Liver (tissue), 9 donors: Measurements from ENCODE around the gene ROR1. TPM values are rescaled to one million over a fixed set of nuclear protein-coding genes. Genes with fewer than 3 reads are reported as not detected.

Source experiments
- DNase-seq: peaks from one replicate; pipeline ENCODE4 v3.0.0-alpha.2; 2017; ENCODE audit warnings: low spot score
- H3K27ac ChIP-seq, 2 donors: one replicate each; pipeline ENCODE4 v1.7.0; 2013; ENCODE audit warnings: inconsistent platforms in 2 of 2, low read length in 2 of 2, control low read depth in 1 of 2, low read depth in 1 of 2, mild to moderate bottlenecking in 1 of 2
- H3K27me3 ChIP-seq, 4 donors: one replicate each; pipeline versions ENCODE4 v1.6.1 to v1.7.0; 2013; ENCODE audit warnings: low read length in 3 of 4, inconsistent platforms in 1 of 4, mild to moderate bottlenecking in 1 of 4, moderate library complexity in 1 of 4; ENCODE audit not compliant: control insufficient read depth in 4 of 4, insufficient read depth in 4 of 4
- H3K36me3 ChIP-seq, 4 donors: one replicate each; pipeline versions ENCODE4 v1.6.1 to v1.7.0; 2013; ENCODE audit warnings: low read length in 3 of 4, mild to moderate bottlenecking in 3 of 4, low read depth in 1 of 4, moderate library complexity in 1 of 4; ENCODE audit not compliant: control insufficient read depth in 4 of 4, insufficient read depth in 3 of 4
- H3K4me1 ChIP-seq, 4 donors: one replicate each; pipeline versions ENCODE4 v1.6.1 to v1.7.0; 2013; ENCODE audit warnings: low read length in 3 of 4, mild to moderate bottlenecking in 3 of 4, moderate library complexity in 1 of 4; ENCODE audit not compliant: control insufficient read depth in 4 of 4, insufficient read depth in 4 of 4
- H3K4me3 ChIP-seq, 3 donors: one replicate each; pipeline versions ENCODE4 v1.6.1 to v1.7.0; 2013; ENCODE audit warnings: low read length in 3 of 3, control low read depth in 1 of 3, low read depth in 1 of 3, mild to moderate bottlenecking in 1 of 3
- H3K9ac ChIP-seq, 2 donors: one replicate each; pipeline ENCODE4 v1.7.0; 2013; ENCODE audit warnings: low read length in 2 of 2, mild to moderate bottlenecking in 2 of 2, moderate library complexity in 2 of 2, control low read depth in 1 of 2, low read depth in 1 of 2
- H3K9me3 ChIP-seq, 4 donors: one replicate each; pipeline versions ENCODE4 v1.6.1 to v1.7.0; 2013; ENCODE audit warnings: low read length in 3 of 4; ENCODE audit not compliant: control insufficient read depth in 4 of 4
- EGR1 ChIP-seq, 2 donors: IDR thresholded peaks; 2 replicates each; pipeline ENCODE4 v1.6.1; 2016 to 2018; ENCODE audit warnings: antibody characterized with exemption in 2 of 2, low read depth in 2 of 2
- FOXA1 ChIP-seq: IDR thresholded peaks from 2 replicates; pipeline ENCODE4 v1.6.1; 2016; ENCODE audit warnings: antibody characterized with exemption
- FOXA2 ChIP-seq: IDR thresholded peaks from 2 replicates; pipeline ENCODE4 v1.6.1; 2016; ENCODE audit warnings: antibody characterized with exemption
- GABPA ChIP-seq, 2 donors: IDR thresholded peaks in 1 of 2; conservative IDR thresholded peaks in 1 of 2; 2 replicates each; pipeline ENCODE4 v1.6.1; 2016; ENCODE audit warnings: antibody characterized with exemption in 2 of 2, mild to moderate bottlenecking in 1 of 2, moderate library complexity in 1 of 2
- HNF4A ChIP-seq, 2 donors: conservative IDR thresholded peaks; 2 replicates each; pipeline ENCODE4 v1.6.1; 2016; ENCODE audit warnings: antibody characterized with exemption in 2 of 2, mild to moderate bottlenecking in 2 of 2
- HNF4G ChIP-seq: IDR thresholded peaks from 2 replicates; pipeline ENCODE4 v1.6.1; 2016; ENCODE audit warnings: antibody characterized with exemption
- JUND ChIP-seq, 2 donors: IDR thresholded peaks; 2 replicates each; pipeline ENCODE4 v1.6.1; 2016; ENCODE audit warnings: antibody characterized with exemption in 2 of 2
- NR2F2 ChIP-seq: IDR thresholded peaks from 2 replicates; pipeline ENCODE4 v1.6.1; 2016; ENCODE audit warnings: antibody characterized with exemption
- RAD21 ChIP-seq, 2 donors: IDR thresholded peaks; 2 replicates each; pipeline ENCODE4 v1.6.1; 2016; ENCODE audit warnings: antibody characterized with exemption in 2 of 2, mild to moderate bottlenecking in 2 of 2
- RXRA ChIP-seq, 2 donors: IDR thresholded peaks; 2 replicates each; pipeline ENCODE4 v1.6.1; 2017 to 2018; ENCODE audit warnings: antibody characterized with exemption in 2 of 2, mild to moderate bottlenecking in 1 of 2
- SP1 ChIP-seq: IDR thresholded peaks from 2 replicates; pipeline ENCODE4 v1.6.1; 2018; ENCODE audit warnings: antibody characterized with exemption, mild to moderate bottlenecking
- TAF1 ChIP-seq: conservative IDR thresholded peaks from 2 replicates; pipeline ENCODE4 v1.6.1; 2016; ENCODE audit warnings: antibody characterized with exemption, mild to moderate bottlenecking
- YY1 ChIP-seq: IDR thresholded peaks from 2 replicates; pipeline ENCODE4 v1.6.1; 2016; ENCODE audit warnings: antibody characterized with exemption, mild to moderate bottlenecking
- WGBS: extraction: QIAGEN DNeasy Blood & Tissue Kit; methylation state at CpG from one replicate; pipeline ENCODE4 v1.1.7; 2013; 5-methylcytosine and 5-hydroxymethylcytosine counted together
- polyA plus RNA-seq, 2 donors: library from polyadenylated mRNA; stranded (reverse) in 1 of 2; unstranded in 1 of 2; fragments of 200-250 nt in 1 of 2; fragments of >200 nt in 1 of 2; fragmentation: Nextera tagmentation in 1 of 2; extraction: Ambion mirVana in 1 of 2; gene quantifications; one replicate each; pipeline versions ENCODE4 v1.2.1 to v1.2.3, GENCODE V29; 2013 to 2015
- total RNA-seq, 2 donors: library from RNA; depleted of rRNA; stranded (reverse); fragments of >200 nt; gene quantifications; one replicate each; pipeline ENCODE4 v1.2.3, GENCODE V29; 2014
- TF ChIP-seq, protein P1 (sequence below): IDR thresholded peaks from 2 replicates; pipeline ENCODE4 v1.6.1; 2016; ENCODE audit warnings: antibody characterized with exemption
- TF ChIP-seq, protein P2 (sequence below): IDR thresholded peaks from 2 replicates; pipeline ENCODE4 v1.6.1; 2016; ENCODE audit warnings: antibody characterized with exemption, mild to moderate bottlenecking
- TF ChIP-seq, protein P3 (sequence below): IDR thresholded peaks from 2 replicates; pipeline ENCODE4 v1.6.1; 2016; ENCODE audit warnings: antibody characterized with exemption
- TF ChIP-seq, protein P4 (sequence below): fragments of 150-350 bp; IDR thresholded peaks from 2 replicates; pipeline ENCODE4 v1.5.1; 2017; ENCODE audit warnings: improper control_type of control experiment, low read depth, low read length; ENCODE audit not compliant: missing input control
- TF ChIP-seq, protein P5 (sequence below): IDR thresholded peaks from 2 replicates; pipeline ENCODE4 v1.6.1; 2016; ENCODE audit warnings: antibody characterized with exemption
- donor health status: healthy.
- donor health status: healthy.
- donor health status: healthy.
- donor health status: healthy.
- donor health status: healthy.

ROR1 gene
- total and polyA plus RNA-seq, 4 donors = 0.15 to 0.98 (median 0.37) TPM

DNA sequence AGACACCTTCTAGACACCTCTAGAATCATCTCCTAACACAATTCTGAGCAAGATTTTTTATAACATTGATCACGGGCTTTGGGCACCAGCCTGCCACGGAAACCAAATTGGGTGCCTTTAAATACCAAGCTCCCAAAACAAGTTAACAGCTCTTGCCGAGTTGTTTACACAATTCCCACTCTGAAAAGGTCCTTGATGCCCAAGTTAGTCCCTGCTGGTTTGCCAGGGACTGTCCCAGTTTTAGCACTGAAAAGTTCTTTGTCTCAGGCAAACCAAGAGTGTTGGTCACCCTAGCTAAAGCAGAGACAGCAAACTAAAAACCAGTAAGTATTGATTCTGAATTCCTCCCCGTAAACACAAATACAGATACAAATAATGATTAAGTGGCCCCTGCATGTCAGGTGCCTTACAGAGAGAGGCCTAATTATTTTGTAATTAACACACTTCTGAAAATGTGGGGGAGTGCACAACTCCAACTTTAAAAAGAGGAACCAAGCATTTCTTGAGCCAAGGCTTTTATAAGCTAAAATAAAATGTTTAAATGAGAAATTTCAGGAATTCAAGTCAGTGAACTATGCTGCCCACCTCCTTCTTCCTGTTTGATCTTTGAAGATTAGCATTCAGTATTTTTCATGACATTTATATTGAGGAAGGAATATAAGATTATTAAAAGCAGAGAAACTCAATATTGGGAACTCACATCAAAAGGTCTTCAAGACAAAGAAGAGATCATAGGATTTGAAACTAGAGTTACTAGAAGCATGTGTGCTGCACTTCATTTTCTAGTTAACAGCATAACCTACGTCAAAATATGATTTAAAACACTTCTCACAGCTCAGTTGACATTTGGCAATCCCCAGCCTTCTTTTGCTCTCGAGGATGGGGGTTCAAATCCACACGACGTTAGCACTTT is 420.6 kb downstream of the ROR1 start:
- no peak overlapping the region for H3K4me3 ChIP-seq
- 61% methylated on average over 8 of the region's 8 CpGs for WGBS
- H3K27ac ChIP-seq = no peak overlapping the region
- no peaks in the 10 kb centered on the region for H3K27me3 ChIP-seq
- no peak for DNase-seq
- no peak overlapping the region for H3K9ac ChIP-seq
- H3K4me1 ChIP-seq = no peaks in the 10 kb centered on the region
- no peaks in the 10 kb centered on the region for H3K36me3 ChIP-seq
- TF ChIP-seq RAD21 (IDR thresholded peaks at IDR 0.05) (no peak), TAF1 (no peak), HNF4G (no peak), EGR1 (IDR thresholded peaks at IDR 0.05; ENCODE audit: low read depth in 2 of 2) (no peak), SP1 (no peak), GABPA (IDR thresholded peaks at IDR 0.05 in 1 of 2, conservative IDR thresholded peaks at IDR 0.05 in 1 of 2) (no peak), FOXA2 (no peak), FOXA1 (no peak), JUND (IDR thresholded peaks at IDR 0.05) (no peak), NR2F2 (no peak), RXRA (IDR thresholded peaks at IDR 0.05) (no peak), YY1 (no peak), HNF4A (conservative IDR thresholded peaks at IDR 0.05) (no peak)
- TF ChIP-seq, protein P1, sequence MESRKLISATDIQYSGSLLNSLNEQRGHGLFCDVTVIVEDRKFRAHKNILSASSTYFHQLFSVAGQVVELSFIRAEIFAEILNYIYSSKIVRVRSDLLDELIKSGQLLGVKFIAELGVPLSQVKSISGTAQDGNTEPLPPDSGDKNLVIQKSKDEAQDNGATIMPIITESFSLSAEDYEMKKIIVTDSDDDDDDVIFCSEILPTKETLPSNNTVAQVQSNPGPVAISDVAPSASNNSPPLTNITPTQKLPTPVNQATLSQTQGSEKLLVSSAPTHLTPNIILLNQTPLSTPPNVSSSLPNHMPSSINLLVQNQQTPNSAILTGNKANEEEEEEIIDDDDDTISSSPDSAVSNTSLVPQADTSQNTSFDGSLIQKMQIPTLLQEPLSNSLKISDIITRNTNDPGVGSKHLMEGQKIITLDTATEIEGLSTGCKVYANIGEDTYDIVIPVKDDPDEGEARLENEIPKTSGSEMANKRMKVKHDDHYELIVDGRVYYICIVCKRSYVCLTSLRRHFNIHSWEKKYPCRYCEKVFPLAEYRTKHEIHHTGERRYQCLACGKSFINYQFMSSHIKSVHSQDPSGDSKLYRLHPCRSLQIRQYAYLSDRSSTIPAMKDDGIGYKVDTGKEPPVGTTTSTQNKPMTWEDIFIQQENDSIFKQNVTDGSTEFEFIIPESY = no peak
- TF ChIP-seq, protein P2, sequence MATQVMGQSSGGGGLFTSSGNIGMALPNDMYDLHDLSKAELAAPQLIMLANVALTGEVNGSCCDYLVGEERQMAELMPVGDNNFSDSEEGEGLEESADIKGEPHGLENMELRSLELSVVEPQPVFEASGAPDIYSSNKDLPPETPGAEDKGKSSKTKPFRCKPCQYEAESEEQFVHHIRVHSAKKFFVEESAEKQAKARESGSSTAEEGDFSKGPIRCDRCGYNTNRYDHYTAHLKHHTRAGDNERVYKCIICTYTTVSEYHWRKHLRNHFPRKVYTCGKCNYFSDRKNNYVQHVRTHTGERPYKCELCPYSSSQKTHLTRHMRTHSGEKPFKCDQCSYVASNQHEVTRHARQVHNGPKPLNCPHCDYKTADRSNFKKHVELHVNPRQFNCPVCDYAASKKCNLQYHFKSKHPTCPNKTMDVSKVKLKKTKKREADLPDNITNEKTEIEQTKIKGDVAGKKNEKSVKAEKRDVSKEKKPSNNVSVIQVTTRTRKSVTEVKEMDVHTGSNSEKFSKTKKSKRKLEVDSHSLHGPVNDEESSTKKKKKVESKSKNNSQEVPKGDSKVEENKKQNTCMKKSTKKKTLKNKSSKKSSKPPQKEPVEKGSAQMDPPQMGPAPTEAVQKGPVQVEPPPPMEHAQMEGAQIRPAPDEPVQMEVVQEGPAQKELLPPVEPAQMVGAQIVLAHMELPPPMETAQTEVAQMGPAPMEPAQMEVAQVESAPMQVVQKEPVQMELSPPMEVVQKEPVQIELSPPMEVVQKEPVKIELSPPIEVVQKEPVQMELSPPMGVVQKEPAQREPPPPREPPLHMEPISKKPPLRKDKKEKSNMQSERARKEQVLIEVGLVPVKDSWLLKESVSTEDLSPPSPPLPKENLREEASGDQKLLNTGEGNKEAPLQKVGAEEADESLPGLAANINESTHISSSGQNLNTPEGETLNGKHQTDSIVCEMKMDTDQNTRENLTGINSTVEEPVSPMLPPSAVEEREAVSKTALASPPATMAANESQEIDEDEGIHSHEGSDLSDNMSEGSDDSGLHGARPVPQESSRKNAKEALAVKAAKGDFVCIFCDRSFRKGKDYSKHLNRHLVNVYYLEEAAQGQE = no peak
- TF ChIP-seq, protein P3, sequence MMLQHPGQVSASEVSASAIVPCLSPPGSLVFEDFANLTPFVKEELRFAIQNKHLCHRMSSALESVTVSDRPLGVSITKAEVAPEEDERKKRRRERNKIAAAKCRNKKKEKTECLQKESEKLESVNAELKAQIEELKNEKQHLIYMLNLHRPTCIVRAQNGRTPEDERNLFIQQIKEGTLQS = no peak
- TF ChIP-seq, protein P4, sequence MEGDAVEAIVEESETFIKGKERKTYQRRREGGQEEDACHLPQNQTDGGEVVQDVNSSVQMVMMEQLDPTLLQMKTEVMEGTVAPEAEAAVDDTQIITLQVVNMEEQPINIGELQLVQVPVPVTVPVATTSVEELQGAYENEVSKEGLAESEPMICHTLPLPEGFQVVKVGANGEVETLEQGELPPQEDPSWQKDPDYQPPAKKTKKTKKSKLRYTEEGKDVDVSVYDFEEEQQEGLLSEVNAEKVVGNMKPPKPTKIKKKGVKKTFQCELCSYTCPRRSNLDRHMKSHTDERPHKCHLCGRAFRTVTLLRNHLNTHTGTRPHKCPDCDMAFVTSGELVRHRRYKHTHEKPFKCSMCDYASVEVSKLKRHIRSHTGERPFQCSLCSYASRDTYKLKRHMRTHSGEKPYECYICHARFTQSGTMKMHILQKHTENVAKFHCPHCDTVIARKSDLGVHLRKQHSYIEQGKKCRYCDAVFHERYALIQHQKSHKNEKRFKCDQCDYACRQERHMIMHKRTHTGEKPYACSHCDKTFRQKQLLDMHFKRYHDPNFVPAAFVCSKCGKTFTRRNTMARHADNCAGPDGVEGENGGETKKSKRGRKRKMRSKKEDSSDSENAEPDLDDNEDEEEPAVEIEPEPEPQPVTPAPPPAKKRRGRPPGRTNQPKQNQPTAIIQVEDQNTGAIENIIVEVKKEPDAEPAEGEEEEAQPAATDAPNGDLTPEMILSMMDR = no peak
- TF ChIP-seq, protein P5, sequence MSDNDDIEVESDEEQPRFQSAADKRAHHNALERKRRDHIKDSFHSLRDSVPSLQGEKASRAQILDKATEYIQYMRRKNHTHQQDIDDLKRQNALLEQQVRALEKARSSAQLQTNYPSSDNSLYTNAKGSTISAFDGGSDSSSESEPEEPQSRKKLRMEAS = no peak
- H3K9me3 ChIP-seq = no peaks in the 10 kb centered on the region
